Mammary epithelial cell (primary cell): ENCODE results near the gene TP53BP2.

ENCODE experiments used
- CTCF ChIP-seq, 2 donors: IDR thresholded peaks in 1 of 2; conservative IDR thresholded peaks in 1 of 2; 2 replicates each; pipeline ENCODE4 v1.5.1; 2011 to 2012; ENCODE audit warnings: inconsistent platforms in 2 of 2, low read length in 2 of 2, mild to moderate bottlenecking in 2 of 2, control low read depth in 1 of 2, low read depth in 1 of 2; ENCODE audit not compliant: insufficient read depth in 1 of 2; ENCODE audit errors: extremely low read depth in 1 of 2
- EZH2 ChIP-seq: IDR thresholded peaks from 2 replicates; pipeline ENCODE4 v1.6.1; 2012; ENCODE audit warnings: low read length, inconsistent platforms, borderline replicate concordance

- no peak for TF ChIP-seq CTCF (conservative IDR thresholded peaks at IDR 0.05 in 1 of 2, IDR thresholded peaks at IDR 0.05 in 1 of 2; ENCODE audit: extremely low read depth in 1 of 2, insufficient read depth in 1 of 2, low read depth in 1 of 2, low read length in 2 of 2)
- TF ChIP-seq EZH2: no peak
These were observed 52.0 kb downstream of the TP53BP2 start for GRCh38 chr1:223793716-223794115.
